Measurements from ENCODE around the gene BACE2.

Gene BACE2

DNA sequence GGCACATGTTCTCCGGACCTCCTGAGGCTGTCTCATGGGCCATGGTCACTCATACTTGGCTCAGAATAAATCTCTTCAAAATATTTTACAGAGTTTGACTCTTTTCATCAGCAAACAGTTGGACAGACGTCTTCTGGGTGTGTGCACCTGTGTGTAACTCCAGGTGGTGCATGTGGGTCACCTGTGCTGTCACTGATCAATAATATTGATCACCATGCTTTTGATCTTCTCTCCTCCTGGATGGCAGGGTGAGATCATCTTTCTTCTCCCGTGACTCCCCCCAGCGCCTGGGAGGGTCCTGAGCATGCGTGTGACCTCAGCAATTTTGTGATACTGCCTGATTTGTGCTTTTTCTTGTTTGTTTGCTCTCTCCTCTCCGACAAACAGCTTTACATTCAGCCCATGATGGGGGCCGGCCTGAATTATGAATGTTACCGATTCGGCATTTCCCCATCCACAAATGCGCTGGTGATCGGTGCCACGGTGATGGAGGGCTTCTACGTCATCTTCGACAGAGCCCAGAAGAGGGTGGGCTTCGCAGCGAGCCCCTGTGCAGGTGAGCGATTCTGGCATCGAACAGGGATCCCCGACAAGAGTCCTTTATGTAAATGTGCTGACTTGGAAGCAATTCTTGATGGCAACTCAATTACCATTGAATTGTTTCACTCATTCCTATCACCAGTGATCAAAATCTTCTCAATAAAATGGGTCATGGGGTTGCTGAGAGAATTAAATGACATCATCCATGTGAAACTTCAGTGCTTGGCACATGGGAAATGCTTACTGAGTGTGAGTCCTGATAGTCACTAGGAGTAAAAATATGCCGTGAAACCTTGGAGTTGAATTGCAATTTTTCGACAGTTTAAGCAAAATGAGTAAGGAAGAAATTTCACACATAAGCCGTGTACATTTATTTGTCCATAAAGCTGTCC, 89.1 kb downstream of the BACE2 start:
- Histone ChIP-seq H3K4me3 (ENCODE audit: low read depth, low read length) (no peak overlapping the region), H3K36me3 (ENCODE audit: control insufficient read depth in 2 of 2, insufficient read depth in 1 of 2, low read length in 2 of 2) (peaks cover 3 to 20% of the 10 kb centered on the region in 2 experiments; a peak in 2 of 3 replicates), H3K9me3 (ENCODE audit: control insufficient read depth, insufficient read depth, low read depth, low read length) (no peaks in the 10 kb centered on the region), H3K27ac (ENCODE audit: extremely low read depth, low read depth, low read length) (no peak overlapping the region), H3K4me1 (ENCODE audit: control insufficient read depth, insufficient read depth, low read length) (no peaks in the 10 kb centered on the region)
- ChIA-PET POLR2A (no interaction called here), CTCF (no interaction called here)
- TF ChIP-seq TCF7L2 (IDR thresholded peaks at IDR 0.05; ENCODE audit: borderline replicate concordance, low read depth, low read length), result no peak
- TF ChIP-seq, protein P1, sequence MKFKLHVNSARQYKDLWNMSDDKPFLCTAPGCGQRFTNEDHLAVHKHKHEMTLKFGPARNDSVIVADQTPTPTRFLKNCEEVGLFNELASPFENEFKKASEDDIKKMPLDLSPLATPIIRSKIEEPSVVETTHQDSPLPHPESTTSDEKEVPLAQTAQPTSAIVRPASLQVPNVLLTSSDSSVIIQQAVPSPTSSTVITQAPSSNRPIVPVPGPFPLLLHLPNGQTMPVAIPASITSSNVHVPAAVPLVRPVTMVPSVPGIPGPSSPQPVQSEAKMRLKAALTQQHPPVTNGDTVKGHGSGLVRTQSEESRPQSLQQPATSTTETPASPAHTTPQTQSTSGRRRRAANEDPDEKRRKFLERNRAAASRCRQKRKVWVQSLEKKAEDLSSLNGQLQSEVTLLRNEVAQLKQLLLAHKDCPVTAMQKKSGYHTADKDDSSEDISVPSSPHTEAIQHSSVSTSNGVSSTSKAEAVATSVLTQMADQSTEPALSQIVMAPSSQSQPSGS (tag by site-specific recombination; IDR thresholded peaks at IDR 0.05; ENCODE audit: low read depth), result peak; percentile 55

DNA sequence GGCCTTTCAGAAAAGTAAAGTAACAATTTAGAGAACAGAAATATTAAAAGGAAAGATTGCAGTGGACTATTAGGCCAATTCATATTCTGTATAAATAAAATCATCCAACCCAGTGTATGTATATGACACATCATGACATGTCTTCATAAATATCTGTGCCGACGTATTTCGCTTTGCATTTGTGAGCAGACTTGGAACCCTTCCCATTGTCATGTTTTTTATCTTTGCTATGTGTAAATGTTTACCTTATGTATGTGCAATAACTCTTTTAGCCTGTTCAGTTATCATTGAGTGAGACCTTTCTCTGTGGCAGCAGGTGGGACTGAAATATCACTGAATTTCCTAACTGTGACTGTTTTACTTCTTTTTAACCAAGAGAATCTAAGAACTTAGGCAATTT, 90.7 kb downstream of the BACE2 start:
- TF ChIP-seq, protein P2, sequence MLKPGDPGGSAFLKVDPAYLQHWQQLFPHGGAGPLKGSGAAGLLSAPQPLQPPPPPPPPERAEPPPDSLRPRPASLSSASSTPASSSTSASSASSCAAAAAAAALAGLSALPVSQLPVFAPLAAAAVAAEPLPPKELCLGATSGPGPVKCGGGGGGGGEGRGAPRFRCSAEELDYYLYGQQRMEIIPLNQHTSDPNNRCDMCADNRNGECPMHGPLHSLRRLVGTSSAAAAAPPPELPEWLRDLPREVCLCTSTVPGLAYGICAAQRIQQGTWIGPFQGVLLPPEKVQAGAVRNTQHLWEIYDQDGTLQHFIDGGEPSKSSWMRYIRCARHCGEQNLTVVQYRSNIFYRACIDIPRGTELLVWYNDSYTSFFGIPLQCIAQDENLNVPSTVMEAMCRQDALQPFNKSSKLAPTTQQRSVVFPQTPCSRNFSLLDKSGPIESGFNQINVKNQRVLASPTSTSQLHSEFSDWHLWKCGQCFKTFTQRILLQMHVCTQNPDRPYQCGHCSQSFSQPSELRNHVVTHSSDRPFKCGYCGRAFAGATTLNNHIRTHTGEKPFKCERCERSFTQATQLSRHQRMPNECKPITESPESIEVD (tag by site-specific recombination; IDR thresholded peaks at IDR 0.05), result no peak
- TF ChIP-seq ZNF473 (tag by site-specific recombination; IDR thresholded peaks at IDR 0.05), result no peak
- no peak for TF ChIP-seq SP7 (tag by site-specific recombination; IDR thresholded peaks at IDR 0.05)
- TF ChIP-seq ZNF837 (tag by site-specific recombination; IDR thresholded peaks at IDR 0.05), result no peak
- TF ChIP-seq ZNF707 (tag by site-specific recombination; IDR thresholded peaks at IDR 0.05), result no peak
- TF ChIP-seq, protein P3, sequence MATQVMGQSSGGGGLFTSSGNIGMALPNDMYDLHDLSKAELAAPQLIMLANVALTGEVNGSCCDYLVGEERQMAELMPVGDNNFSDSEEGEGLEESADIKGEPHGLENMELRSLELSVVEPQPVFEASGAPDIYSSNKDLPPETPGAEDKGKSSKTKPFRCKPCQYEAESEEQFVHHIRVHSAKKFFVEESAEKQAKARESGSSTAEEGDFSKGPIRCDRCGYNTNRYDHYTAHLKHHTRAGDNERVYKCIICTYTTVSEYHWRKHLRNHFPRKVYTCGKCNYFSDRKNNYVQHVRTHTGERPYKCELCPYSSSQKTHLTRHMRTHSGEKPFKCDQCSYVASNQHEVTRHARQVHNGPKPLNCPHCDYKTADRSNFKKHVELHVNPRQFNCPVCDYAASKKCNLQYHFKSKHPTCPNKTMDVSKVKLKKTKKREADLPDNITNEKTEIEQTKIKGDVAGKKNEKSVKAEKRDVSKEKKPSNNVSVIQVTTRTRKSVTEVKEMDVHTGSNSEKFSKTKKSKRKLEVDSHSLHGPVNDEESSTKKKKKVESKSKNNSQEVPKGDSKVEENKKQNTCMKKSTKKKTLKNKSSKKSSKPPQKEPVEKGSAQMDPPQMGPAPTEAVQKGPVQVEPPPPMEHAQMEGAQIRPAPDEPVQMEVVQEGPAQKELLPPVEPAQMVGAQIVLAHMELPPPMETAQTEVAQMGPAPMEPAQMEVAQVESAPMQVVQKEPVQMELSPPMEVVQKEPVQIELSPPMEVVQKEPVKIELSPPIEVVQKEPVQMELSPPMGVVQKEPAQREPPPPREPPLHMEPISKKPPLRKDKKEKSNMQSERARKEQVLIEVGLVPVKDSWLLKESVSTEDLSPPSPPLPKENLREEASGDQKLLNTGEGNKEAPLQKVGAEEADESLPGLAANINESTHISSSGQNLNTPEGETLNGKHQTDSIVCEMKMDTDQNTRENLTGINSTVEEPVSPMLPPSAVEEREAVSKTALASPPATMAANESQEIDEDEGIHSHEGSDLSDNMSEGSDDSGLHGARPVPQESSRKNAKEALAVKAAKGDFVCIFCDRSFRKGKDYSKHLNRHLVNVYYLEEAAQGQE (tag by site-specific recombination; IDR thresholded peaks at IDR 0.05), result no peak
- Histone ChIP-seq H3K9me3 (ENCODE audit: control insufficient read depth, insufficient read depth, low read depth, low read length) (no peaks in the 10 kb centered on the region), H3K36me3 (ENCODE audit: control insufficient read depth in 2 of 2, insufficient read depth in 1 of 2, low read length in 2 of 2) (peaks cover 0 to 9% of the 10 kb centered on the region in 2 experiments), H3K4me3 (ENCODE audit: low read depth, low read length) (no peak overlapping the region), H3K4me1 (ENCODE audit: control insufficient read depth, insufficient read depth, low read length) (no peaks in the 10 kb centered on the region), H3K27ac (ENCODE audit: extremely low read depth, low read depth, low read length) (no peak overlapping the region)
- POLR2A ChIA-PET, result no interaction called here
- CTCF ChIA-PET, result interaction anchor here (0.5 to 2.0 kb wide), 2 partner anchors 25 to 127 kb away, joined by 3 to 8 read pairs; no protein-coding TSS in a partner anchor

DNA sequence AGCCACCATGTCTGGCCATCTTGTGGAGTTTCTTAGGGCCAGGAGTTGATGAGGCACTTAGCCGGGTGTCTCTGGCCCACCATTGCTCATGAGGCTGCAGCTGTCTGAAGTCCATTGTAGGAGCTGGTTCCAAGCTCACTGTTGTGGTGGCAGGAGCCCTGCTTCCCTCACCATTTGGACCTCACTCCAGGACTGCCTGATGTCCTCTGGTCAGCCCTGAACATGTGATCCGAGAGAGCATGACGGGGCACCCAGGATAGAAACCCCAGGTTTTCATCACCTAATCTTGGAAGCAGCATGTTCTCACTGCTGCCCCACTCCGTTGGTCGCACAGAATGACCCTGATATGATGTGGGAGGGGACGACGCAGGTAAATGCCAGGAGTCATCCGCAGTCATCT, 92.5 kb downstream of the BACE2 start:
- CTCF ChIA-PET, result interaction anchor here (2.0 kb wide), 1 partner anchor 23 kb away, joined by 8 read pairs; no protein-coding TSS in a partner anchor
- TF ChIP-seq HOXA7 (CRISPR knock-in tag; IDR thresholded peaks at IDR 0.05; ENCODE audit: borderline replicate concordance) (no peak), YY2 (tag by site-specific recombination; IDR thresholded peaks at IDR 0.05) (no peak), ZNF600 (tag by site-specific recombination; IDR thresholded peaks at IDR 0.05) (no peak), ZNF394 (tag by site-specific recombination; IDR thresholded peaks at IDR 0.05; ENCODE audit: borderline replicate concordance) (no peak)
- TF ChIP-seq, protein P4, sequence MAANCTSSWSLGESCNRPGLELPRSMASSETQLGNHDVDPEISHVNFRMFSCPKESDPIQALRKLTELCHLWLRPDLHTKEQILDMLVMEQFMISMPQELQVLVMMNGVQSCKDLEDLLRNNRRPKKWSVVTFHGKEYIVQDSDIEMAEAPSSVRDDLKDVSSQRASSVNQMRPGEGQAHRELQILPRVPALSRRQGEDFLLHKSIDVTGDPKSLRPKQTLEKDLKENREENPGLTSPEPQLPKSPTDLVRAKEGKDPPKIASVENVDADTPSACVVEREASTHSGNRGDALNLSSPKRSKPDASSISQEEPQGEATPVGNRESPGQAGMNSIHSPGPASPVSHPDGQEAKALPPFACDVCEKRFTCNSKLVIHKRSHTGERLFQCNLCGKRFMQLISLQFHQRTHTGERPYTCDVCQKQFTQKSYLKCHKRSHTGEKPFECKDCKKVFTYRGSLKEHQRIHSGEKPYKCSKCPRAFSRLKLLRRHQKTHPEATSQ (tag by site-specific recombination; IDR thresholded peaks at IDR 0.05), result no peak
- POLR2A ChIA-PET, result no interaction called here
- Histone ChIP-seq H3K27ac (ENCODE audit: extremely low read depth, low read depth, low read length) (no peak overlapping the region), H3K4me1 (ENCODE audit: control insufficient read depth, insufficient read depth, low read length) (no peaks in the 10 kb centered on the region), H3K4me3 (ENCODE audit: low read depth, low read length) (no peak overlapping the region), H3K9me3 (ENCODE audit: control insufficient read depth, insufficient read depth, low read depth, low read length) (no peaks in the 10 kb centered on the region), H3K36me3 (ENCODE audit: control insufficient read depth in 2 of 2, insufficient read depth in 1 of 2, low read length in 2 of 2) (peaks cover 0 to 5% of the 10 kb centered on the region in 2 experiments)
